Liver (tissue), 3 donors: ENCODE data around the gene INPP5J.

Experiments used
- CTCF ChIP-seq: fragments of 150-350 bp; IDR thresholded peaks from 2 replicates; pipeline ENCODE4 v1.5.1; 2017; ENCODE audit warnings: improper control_type of control experiment, low read depth, low read length; ENCODE audit not compliant: missing input control
- FOXA1 ChIP-seq: IDR thresholded peaks from 2 replicates; pipeline ENCODE4 v1.6.1; 2016; ENCODE audit warnings: antibody characterized with exemption
- RAD21 ChIP-seq, 2 donors: IDR thresholded peaks; 2 replicates each; pipeline ENCODE4 v1.6.1; 2016; ENCODE audit warnings: antibody characterized with exemption in 2 of 2, mild to moderate bottlenecking in 2 of 2
- RXRA ChIP-seq, 2 donors: IDR thresholded peaks; 2 replicates each; pipeline ENCODE4 v1.6.1; 2017 to 2018; ENCODE audit warnings: antibody characterized with exemption in 2 of 2, mild to moderate bottlenecking in 1 of 2
- SP1 ChIP-seq: IDR thresholded peaks from 2 replicates; pipeline ENCODE4 v1.6.1; 2018; ENCODE audit warnings: antibody characterized with exemption, mild to moderate bottlenecking
- TAF1 ChIP-seq: conservative IDR thresholded peaks from 2 replicates; pipeline ENCODE4 v1.6.1; 2016; ENCODE audit warnings: antibody characterized with exemption, mild to moderate bottlenecking
- donor health status: healthy.
- donor health status: healthy.

GRCh38 chr22:31075961-31076360 is 46.8 kb upstream of the INPP5J start:
- no peak for TF ChIP-seq CTCF
- no peak for TF ChIP-seq TAF1
- TF ChIP-seq RAD21 (IDR thresholded peaks at IDR 0.05), result no peak
- no peak for TF ChIP-seq RXRA (IDR thresholded peaks at IDR 0.05)
- TF ChIP-seq FOXA1, result no peak
- no peak for TF ChIP-seq SP1
